Globus pallidus (tissue), 1 donor: Measurements from ENCODE around the gene THOC5.
"Not testable (repeated sequence)": the region's sequence is repeated elsewhere in the genome, so short reads cannot be mapped to it uniquely, and the experiment has no call there.

Source experiments
- DNase-seq: peaks from one replicate; pipeline ENCODE4 v3.0.0-alpha.2; 2015; ENCODE audit warnings: low spot score

THOC5 gene

DNA sequence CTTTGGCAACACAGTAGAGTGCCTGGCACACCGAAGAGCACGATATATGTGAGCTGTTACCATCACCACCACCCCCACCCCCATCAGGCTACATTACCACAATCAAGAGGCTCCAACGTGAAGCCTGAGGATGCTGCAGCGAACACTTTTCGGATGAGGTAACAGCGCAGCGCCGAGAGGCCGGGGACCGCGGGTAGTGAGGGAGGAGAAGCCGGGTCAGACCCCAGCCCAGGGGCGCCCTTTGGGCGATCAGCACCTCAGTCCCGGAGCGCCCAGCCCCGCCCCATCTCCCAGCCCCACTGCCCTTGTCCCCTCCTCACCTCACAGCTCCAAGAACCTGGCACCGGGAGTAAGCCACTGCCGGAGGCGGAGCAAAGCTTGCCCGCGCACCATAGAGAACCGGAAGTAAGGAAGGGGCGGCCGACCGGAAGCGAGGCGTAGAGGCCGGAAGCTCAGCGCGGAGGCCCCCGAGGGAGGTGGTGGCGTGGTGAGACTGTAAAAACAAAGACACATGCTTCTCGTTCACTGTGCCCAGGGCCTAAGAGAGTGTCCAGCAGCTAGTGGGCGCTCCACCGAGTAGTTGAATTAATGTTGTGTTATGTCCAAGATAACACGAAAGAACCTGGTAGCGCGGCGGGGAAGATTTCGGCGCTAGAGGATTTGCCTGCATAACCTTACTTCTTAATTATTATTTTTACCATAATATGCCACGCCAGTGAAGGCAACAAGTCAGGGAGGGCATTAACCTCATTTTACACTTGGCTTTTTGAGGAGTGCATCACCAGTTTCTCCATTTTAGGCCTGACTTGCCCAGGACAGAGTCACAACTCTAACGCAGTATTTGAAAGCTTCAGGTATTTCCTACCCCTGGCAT lies at the start of gene THOC5:
Gene THOC5 (minus strand): TSS at position 407 of the 874 bp plus-strand sequence. CDS start 4,610 bp downstream, outside the sequence.
- DNase-seq: peak; percentile 97

DNA sequence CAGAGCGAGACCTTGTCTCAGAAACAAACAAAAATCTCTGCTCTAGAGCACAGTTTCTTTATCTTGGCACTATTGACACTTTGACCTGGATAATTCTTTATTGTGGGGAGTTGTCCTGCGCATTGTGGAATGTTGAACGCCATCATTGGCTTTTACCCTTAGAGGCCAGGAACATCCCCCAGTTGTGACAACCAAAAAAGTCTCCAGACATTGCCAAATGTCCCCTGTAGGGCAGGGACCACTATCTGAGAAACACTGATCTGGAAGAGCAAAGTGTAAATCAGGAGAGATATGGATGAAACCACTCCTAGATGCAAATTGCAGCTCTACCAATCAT lies 45.1 kb upstream of the THOC5 start:
- DNase-seq: no peak

DNA sequence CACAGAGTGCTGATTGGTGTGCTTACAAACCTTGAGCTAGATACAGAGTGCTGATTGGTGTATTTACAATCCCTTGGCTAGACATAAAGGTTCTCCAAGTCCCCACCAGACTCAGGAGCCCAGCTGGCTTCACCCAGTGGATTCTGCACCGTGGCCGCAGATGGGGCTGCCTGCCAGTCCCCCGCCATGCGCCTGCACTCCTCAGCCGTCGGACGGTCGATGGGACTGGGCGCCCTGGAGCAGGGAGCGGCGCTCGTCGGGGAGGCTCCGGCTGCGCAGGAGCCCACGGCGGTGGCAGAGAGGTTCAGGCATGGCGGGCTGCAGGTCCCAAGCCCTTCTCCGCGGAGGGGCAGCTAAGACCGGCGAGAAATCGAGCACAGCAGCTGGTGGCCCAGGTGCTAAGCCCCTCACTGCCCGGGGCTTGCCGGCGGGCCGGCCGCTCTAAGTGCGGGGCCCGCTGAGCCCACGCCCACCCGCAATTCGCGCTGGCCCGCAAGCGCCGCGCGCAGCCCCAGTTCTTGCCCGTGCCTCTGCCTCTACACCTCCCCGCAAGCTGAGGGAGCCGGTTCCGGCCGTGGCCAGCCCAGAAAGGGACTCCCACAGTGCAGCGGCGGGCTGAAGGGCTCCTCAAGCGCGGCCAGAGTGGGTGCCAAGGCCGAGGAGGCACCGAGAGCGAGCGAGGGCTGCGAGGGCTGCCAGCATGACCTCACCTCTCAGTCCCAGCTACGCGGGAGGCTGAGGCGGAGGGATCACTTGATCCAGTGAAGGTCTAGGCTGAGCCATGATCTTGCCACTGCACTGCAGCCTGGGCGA lies 44.5 kb upstream of the THOC5 start:
- not testable (repeated sequence) for DNase-seq

DNA sequence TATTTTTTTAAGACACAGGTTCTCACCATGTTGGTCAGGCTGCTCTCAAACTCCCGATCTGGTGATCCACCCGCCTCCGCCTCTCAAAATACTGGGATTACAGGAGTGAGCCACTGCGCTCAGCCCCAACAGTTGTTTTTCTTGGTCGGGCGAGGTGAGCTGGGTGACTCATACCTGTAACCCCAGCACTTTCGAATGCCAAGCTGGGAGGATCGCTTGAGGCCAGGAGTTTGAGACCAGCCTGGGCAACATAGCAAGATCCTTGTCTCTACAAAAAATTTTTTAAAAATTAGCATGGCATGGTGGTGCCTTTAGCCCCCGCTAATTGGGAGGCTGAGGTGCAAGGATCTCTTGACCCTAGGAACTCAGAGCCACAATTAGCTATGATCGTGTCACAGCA lies 42.9 kb upstream of the THOC5 start:
- DNase-seq: no peak

DNA sequence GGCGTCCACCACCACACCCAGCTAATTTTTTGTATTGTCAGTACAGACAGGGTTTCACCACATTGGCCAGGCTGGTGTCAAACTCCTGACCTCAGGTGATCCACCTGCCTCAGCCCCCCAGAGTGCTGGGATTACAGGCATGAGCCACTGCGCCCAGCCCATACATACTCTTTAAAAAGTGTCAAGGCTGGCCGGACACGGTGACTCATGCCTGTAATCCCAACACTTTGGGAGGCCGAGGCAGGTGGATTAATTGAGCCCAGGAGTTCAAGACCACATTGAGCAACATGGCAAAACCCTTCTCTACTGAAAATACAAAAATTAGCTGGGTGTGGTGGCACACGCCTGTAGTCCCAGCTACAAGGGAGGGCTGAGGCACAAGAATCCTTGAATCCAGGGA lies 40.9 kb upstream of the THOC5 start:
- DNase-seq: not testable (repeated sequence)

DNA sequence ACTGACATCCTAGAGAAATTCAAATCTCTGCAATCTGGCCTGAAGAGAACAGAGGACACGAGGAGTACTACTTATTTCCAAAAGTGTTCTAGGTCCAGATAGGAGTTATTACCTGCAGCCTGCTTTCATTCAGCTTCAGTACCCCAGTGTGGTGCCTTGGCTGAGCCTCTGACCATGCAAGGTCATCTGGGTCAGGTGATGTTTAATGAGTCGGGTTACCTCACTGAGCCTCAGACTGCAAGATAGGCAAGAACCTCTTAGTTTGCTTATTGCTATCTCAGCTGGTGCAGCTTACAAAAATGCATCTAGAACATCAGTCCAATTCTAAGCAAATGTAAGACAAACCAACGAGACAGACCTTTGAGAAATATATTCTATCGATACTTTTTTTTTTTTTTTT lies 40.4 kb upstream of the THOC5 start:
- no peak for DNase-seq

DNA sequence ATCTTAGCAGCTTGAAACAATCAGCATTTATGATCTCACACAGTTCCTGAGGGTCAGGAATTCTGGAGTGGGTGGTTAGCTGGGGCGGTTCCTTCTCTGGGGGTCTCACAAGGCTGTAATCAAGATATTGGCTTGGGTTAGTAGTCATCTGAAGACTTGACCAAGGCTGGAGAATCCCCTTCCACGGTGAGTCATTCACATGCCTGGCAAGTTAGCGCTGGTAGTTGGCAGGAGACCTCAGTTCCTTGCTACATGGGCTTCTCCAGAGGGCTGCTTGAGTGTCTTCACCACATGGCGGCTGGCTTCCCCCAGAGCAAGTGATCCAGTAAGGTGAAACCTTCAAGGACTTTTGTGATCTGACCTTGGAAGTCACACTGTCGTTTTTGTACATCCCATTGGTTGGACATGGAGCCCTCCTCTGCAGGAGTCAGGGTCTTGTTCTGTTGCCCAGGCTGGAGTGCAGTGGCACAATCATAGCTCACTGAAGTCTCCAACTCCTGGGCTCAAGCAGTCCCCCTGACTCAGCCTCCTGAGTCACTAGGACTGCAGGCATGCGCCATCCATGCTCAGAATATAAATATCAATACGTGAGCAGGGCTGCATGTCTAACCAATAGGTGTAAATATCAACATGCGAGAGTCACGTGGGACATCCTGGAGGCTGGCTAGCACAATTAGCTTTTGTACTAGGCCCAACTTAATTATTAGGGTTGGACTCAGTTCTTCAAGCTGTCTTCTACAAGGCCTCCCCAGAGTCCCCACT lies 34.6 kb upstream of the THOC5 start:
- DNase-seq: no peak

DNA sequence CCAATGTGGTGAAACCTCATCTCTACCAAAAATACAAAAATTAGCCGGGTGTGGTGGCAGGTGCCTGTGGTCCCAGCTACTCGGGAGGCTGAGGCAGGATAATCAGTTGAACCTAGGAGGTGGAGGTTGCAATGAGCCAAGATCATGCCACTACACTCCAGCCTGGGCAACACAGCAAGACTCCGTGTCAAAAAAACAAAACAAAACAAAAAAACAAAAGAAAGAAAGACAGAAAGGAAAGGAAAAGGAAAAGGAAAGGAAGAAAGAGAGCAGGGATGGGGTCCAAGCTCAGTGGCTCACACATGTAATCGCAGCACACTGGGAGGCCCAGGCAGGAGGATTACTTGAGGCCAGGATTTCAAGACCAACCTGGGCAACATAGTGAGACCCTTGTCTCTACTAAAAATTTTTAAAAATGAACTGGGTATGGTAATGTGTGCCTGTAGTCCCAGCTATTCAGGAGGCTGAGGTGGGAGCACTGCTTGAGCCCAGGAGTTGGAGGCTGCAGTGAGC lies 32.7 kb upstream of the THOC5 start:
- DNase-seq: not testable (repeated sequence)

DNA sequence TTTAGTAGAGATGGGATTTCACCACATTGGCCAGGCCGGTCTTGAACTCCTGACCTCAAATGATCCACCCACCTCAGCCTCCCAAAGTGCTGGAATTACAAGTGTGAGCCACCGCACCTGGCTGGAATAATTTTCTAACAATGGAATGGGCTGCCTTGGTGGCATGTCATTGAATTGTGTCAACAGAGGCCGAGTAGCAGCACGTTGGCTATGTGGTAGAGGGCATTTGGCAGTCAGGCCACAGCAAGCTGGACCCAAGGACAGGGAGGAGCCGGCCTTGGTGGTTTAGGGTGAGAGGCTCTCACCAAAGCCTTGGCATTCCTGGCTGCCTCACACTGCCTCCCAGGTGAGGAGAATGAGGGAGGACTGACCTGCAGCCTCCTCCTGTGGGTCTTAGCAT lies 31.4 kb upstream of the THOC5 start:
- no peak for DNase-seq

DNA sequence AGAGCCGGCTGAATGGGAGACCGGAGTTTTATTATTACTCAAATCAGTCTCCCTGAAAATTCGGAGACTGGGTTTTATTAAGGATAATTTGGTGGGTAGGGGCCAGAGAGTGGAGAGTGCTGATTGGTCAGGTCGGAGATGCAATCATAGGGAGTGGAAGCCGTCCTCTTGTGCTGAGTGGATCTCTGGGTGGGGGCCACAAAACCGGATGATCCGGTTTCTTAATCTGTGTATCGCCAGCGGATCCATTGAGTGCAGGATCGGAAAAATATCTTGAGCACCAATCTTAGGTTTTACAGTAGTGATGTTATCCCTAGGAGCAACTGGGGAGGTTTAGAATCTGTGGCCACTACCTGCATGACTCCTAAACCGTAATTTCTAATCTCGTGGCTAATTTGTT lies 28.2 kb upstream of the THOC5 start:
- DNase-seq: no peak

DNA sequence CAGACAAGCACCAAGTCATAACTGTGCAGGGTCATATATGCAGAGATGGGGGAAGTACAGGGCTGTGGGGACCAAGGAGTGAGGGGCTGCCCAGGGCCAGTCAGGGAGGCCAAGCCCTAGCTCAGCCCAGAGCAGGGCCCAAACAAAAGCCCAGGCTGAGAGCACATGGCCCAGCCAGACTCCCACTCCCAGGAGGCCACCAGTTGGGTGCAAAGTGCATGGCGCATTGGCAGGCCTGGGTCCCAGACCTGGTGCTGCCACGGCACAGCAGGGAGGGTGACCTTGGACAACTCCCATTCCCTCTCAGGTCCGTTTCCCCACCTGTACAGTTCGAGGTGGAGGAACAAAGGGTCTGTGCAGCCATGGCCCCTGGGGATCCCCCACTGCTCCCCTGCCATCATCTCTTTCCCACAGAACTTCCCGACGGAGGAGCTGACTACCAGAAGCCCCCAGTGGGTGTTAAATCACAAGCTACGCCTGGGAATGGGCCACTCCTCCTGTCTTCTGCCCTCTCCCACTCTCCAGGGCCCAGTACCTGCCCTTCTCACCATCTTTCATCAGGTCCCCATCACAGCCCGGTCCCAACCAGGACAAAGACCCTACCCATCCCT lies 26.7 kb upstream of the THOC5 start:
- no peak for DNase-seq

DNA sequence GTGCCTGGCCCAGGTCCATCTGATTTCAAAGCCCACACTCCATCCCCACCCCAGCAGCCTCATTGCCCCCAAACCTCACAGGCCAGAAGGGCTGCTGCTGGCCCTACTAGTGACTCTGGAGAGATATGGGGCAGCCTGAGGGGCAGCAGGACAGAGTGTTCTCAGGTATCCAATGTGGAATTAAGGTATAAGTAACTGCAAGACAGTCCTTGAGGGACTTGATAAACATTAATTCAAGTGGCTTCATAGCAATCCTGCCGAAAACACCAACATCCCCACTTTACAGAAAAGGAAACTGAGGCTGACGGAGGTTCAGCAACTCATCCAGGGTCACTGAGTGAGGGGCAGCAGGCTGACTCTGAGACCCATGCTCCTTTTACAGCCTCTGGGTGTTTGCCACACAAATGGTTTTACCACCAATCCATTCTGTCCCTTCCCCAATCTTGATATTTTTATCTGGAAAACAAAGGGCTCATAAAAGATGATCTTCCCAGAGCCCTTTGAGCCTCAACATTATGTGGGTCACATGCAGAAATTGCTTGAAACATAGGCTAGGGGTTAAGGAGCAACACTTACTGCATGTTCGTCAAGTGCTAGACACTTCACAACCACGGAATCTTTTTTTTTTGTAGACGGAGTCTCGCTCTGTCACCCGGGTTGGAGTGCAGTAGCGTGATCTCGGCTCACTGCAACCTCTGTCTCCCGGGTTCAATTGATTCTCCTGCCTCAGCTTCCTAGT lies 25.1 kb upstream of the THOC5 start:
- DNase-seq: no peak

DNA sequence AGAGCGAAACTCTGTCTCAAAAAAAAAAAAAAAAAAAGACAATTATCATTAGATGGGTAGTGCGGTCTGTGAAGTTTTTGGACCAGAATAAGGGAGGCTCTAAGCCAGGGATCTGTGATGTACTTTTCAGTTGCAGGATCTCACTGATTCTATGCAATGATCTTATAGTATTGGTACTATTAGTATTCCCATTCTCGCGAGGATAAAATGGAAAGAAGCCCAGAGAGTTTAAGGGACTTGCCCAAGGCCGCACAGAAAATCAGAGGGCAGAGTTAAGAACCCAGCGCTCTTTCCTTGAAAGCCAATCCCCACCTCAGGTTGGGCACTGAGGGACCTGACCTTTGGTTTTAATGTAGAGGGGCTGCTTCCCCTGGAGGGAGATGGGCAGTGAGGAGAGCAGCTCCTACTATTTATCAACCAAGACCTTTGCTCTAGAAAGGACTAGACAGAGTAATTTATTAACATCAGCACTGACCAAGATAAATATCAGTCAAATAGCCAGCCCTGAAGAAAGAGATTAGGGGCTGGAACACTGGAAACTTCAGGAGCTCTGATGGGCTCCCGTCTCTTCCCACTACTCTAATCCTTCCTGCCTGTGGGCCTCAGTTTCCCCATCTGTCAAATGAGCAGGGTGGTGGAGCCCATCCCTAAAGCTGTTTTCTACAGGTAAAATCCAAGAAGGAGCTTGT lies 21.3 kb upstream of the THOC5 start:
- no peak for DNase-seq

DNA sequence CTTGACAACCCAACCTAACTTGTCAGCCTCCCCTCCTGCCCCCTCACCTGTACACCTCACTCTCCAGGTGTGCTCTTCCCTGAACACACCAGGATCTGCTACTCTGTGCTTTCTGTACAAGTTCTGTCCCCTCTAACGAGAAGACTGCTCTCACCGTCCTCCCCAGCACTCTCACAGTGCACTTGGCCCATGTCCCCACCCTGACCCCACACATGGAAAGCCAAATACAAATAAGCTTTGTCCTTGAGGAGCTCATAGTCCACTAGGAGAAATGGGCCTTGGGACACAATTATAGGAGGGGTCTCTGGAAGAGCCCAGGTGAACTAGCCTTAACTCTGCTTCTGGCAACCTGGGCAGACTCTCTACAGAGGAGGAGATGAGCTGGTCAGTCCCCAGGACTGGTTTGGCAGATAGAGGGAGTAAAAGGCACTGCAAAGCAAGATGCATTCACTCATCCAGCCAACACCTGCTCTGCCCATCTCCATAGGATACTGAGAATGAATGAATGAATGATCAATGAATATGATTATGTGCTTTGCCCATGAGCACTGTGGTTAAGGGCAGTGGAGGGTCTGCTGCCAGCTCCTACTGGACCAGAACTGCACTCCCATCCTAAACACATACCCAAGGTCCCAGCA lies 17.5 kb upstream of the THOC5 start:
- no peak for DNase-seq

DNA sequence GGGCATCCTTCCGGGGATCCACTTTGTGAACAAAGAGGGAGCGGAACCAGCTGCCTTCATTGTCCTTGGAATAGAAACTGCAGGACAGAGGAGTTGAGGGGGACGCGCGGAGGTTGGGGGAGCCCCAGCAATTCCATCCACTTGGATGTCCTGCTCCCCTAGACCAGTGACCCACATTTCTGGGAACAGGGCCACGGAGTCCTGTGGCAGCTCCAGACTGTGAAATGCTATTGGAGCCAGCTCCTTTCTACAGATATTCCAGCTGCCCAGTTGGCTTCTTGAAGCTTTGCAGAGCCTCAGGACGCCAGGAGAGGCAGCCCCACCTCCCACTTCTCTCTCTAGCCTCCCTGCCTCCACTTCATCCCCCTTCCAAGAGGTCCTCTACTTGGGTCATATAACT lies 16.9 kb upstream of the THOC5 start:
- peak; percentile 33 for DNase-seq

DNA sequence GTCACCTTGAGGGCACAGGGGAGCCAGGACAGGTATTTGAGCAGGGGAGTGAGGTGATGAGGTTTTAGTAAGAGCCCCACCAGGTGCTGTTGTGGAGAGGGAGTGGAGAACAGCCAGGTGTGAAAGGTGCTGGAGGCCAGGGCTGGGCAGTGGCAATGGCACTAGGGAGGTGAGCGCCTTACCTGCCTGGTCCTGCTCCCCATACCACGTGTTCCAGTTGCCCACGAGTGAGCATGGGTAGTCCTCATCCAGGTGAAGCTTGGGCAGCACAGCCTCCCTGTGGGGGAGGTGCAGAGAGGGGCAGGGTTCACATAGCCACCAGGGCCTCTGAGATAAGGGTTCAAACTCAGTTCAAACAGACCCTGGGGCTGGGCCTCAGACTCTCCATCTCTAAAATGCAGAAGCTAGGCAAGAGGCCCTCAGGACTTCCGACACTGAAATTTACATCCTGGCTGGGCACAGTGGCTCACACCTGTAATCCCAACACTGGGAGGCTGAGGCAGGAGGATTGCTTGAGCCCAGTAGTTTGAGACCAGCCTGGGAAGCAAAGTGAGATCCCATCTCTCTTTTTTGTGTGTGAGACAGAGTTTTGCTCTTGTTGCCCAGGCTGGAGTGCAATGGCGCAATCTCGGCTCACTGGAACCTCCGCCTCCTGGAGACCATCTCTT lies 15.6 kb upstream of the THOC5 start:
- DNase-seq: no peak

DNA sequence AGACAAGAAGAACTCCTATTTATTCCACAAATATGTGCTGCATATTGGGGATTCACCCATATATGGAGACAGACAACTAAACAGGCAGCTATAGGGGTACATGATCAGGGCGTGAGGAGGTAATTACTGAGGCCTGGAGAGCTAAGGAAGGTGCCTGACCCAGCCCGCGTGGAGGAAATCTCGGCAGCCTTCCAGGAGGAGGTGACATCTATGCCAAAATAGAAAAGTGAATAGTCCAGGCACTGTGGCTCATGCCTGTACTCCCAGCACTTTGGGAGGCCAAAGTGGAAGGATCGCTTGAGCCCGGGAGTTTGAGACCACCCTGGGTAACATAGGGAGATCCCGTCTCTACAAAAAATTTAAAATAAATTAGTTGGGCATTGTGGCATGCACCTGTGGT lies 13.8 kb upstream of the THOC5 start:
- no peak for DNase-seq

DNA sequence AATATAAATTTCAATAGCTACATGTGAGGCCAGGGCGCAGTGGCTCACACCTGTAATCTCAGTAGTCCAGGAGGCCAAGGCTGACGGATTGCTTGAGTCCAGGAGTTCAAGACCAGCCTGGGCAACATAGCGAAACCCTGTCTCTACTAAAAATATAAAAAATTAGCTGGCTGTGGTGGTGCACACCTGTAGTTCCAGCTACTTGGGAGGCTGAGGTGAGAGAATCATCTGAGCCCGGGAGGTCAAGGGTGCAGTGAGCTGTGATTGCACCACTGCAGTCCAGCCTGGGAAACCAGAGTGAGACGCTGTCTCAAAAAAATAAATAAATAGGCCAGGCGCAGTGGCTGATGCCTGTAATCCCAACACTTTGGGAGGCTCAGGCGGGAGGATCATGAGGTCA lies 13.0 kb upstream of the THOC5 start:
- not testable (repeated sequence) for DNase-seq

DNA sequence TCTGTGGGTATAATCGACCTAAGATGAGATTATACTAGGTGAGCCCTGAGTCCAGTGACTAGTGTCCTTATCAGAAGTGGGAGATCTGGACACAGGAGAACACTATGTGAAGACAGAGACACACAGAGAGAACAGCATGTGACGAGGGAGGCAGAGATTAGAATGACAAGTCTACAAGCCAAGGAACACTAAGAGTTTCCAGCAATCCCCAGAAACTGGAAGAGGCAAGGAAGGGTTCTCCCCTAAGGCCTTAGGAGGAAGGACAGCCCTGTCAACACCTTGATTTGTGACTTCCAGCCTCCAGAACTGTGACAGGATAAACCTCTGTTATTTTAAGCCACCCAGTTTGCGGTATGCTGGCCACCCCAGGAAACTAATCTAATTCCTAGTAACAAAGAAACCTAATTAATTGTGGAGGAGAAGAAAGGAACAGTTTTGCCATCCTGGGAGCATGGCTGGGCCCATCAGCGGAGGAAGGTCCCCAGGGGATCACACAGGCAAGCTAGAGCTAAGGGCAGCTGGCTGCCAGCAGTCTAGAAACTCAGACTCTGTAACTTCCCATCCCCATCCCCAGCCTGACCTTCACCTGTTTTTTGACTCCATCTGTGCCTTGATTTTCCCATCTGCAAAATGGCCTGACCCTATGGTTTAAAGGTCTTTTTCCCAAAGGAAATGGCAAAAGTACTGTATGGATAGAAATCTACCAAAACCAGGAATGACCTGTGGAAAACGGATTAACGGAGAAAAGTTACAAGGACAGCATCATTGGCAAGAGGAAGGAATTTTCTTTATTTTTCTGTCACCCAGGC lies 10.3 kb upstream of the THOC5 start:
- DNase-seq: no peak
